Inflammatory macrophage treated with lipopolysaccharide for 1 hour (primary cell): ENCODE data around the gene BANF2.

ENCODE experiments used
- DNase-seq, 2 donors: peaks; one replicate each; pipeline ENCODE4 v3.0.0-alpha.2; 2020 to 2022

The BANF2 gene

GRCh38 chr20:17710379-17711266 lies 10.9 kb downstream of the BANF2 start:
- no peak for DNase-seq

DNA sequence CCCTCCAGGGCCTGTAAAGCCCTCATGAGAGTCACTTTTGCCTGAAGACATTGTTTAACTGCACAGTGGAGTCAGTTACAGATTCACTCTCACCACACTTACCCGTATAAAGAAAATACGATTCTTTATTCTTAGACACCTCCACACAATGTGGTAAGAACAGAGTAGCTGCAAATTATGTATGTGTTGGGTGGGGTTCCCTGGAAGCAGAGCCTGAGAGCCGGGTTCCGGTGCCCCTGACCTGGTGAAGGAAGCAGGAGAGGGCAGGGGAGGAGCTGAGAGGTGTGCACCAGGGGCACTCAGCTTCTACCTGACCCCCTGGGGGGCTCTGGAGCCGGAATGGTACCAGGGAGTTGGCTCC lies 11.5 kb downstream of the BANF2 start:
- DNase-seq, result no peak

GRCh38 chr20:17712201-17712600 lies 12.4 kb downstream of the BANF2 start:
- DNase-seq, result no peak

DNA sequence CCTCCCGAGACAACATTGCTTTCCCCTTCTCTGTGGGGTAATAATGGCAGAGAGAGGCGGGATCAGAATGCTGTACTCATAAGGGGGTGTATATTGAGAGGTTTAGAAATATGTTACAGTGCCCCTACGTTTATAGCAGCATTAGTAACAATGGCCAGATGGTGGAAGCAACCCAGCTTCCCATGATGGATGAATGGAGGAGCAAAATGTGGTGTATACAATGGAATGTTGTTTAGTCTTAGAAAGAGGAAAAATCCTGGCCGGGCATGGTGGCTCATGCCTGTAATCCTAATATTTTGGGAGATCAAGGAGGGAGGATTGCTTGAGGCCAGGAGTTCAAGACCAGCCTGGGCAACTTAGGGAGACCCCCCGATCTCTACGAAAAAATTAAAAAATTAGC lies 12.9 kb downstream of the BANF2 start:
- DNase-seq, result no peak

DNA sequence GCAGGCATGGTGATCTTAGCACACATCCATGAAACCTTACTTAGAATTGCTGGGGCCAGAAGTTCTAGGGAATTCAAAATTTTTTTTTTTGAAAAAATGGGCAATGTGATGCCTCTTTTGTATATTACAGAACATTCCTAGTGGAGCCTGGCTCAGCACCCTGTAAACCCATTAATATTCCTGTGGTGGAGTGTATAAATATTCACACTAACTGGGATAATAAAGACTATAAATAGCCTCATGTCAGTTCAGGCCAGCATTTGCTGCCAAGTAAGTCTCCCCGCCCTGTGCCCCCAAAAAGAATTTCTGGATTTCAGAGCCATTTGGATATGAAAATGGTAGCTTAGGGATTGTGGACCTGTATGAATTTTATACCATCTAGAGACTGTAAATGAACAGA lies 14.8 kb downstream of the BANF2 start:
- no peak for DNase-seq

DNA sequence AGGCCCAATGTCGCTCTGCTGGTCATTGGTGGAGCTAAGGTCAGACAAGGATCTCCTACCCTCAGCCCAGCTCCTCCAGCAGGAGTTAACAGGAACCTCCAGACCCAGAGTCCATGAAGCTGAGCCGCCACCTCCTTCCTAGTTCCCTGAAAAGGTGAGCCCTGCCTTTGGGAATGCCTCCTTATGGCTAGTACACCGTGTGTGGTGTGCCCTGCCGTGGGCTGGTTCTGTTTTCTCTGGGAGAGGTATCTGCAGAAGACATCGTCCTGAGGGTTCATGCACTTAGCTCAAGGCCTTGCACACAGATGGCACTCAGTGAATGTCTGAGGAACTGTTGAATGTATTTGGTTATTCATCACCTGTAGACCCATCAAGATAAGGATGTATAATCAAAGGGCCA lies 15.3 kb downstream of the BANF2 start:
- no peak for DNase-seq

DNA sequence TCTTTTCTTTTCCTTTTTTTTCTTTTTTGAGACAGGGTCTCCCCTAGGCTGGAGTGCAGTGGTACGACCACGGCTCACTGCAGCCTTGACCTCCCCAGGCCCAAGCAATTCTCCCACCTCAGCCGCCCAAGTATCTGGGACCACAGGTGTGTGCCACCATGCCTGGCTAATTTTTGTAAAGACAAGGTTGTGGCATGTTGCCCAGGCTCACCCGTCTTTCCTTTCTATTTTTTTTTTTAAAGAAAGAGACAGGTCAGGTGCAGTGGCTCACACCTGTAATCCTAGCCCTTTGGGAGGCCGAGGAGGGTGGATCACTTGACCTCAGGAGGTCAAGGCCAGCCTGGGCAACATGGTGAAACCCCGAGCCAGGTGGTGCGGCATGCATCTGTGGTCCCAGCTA lies 16.6 kb downstream of the BANF2 start:
- no peak for DNase-seq

- DNase-seq, result no peak
Measured at GRCh38 chr20:17720755-17721154, 21.0 kb downstream of the BANF2 start.

DNA sequence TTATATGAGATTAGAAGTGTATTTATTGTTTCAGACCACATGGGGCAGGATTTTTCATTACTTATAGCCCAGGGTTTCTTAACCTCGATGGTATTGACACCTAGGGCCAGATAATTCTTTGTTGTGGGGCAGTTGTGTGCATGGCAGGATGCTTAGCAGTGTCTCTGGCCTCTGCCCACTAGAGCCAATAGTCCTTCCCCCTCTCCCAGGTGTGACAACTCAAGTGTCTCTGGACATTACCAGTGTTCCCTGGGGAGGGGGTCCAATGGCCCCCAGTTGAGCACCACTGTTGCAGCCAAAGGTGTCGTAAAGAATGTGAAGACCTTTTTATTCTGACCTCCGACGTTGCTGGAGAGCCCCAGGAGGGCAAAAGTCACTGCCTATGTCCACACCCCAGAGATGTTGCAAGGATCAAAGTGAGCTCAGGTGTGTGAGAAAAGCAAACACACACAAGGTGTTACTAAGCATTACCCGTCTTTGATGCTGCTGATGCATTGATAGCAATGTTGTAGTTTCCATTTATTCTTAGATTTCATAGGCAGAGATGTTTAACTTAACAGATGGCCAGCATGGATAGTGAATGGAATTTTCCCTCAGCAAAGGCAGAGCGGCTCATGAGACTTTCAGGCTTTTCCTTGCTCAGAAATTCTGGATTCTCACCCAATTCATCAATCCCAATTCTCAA lies 22.2 kb downstream of the BANF2 start:
- DNase-seq, result peak in 1 of 2 donors; percentile 2

DNA sequence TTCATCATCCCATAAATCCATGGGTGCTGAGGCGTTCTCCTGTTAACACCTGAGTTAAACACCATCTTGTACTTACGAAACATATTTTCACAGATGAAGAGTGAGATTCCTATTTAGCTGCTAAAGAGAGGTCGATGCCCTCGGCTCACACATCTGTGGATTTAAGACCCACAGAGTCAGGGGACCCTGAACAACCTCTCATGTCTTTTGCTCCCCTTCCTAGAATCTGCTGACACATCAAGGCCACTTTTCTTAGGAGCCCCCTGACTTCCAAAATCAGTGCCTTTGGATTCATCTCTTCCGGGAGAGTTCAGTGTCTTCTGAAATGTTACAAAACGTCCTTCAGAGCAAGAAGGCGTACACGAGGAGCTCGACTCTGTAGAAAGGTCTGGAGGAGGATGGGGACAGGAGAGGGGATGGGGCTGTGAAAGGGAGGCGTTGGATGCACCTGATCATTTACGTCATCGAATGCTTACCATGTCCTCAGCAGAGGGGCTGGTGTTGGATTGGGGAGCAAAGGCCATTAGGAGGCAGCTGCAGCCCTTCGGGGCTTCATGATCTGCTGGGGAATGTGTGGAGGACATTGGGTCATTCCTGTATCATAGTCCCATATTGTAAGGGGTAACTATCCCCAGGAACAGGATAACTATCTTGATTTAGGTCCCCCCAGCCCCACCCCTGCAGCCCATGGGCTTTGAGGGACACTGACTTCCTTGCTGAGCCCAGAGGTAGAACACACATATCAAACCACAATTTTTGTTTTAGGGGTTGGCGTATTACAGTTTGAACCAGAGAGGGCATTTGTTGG lies 22.9 kb downstream of the BANF2 start:
- DNase-seq, result no peak

GRCh38 chr20:17723301-17723691 lies 23.5 kb downstream of the BANF2 start:
- no peak for DNase-seq

DNA sequence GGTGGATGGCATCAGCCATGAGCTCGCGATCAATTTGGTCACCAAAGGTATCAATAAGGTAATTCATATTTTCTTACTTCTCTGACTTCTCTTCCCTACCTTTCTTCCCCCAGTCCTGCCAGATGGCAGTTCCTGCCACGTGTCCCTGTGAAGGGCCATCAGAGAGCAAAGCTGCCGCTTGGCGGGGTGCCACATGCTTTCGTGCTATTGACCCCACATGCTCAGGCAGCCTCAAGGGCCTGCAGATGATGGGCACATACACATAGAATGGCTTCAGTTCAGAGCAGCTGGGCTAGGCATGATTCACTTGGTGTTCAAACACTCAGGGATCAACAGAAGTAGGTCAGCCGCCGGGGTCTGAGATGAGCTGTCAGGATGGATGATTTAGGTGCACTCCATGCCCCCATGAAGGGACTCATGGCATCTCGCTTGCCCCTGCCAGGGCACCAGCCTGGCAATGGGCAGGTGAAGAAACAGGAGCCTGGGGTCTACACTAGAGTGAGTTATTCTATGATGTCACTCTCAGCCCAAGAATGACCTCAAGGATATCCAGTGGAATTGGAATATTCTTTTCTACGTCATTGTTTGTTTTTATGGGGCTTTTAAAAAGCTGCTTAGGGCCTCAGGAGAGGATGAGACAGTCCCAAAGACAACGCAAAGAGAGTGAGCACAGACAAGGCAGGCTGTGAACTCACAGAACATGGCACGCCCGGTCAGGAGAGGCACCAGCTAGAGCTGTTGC lies 25.5 kb downstream of the BANF2 start:
- no peak for DNase-seq

- DNase-seq, result no peak
Measured at GRCh38 chr20:17726902-17727301, 27.1 kb downstream of the BANF2 start.

DNA sequence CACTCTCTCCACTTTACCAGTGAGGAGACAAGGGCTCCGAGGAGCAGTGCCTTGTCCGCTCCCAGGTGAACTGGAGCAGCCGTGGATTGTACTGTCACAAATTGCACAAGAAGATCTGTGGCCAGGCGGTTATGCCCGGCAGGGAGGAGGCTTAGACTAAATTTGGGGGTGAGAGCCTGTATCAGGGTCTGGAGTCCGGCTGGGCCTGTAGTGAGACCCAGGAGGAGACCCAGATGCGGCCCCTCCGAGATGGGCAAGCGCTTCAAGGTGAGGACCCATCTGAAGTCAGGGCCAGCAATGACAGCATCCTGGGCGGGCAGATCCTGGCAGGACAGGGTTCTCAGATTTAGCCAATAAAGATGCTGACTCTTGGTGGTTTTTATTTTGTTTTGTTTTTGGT lies 27.6 kb downstream of the BANF2 start:
- DNase-seq, result no peak

- DNase-seq, result no peak
Measured at GRCh38 chr20:17728074-17728473, 28.3 kb downstream of the BANF2 start.

DNA sequence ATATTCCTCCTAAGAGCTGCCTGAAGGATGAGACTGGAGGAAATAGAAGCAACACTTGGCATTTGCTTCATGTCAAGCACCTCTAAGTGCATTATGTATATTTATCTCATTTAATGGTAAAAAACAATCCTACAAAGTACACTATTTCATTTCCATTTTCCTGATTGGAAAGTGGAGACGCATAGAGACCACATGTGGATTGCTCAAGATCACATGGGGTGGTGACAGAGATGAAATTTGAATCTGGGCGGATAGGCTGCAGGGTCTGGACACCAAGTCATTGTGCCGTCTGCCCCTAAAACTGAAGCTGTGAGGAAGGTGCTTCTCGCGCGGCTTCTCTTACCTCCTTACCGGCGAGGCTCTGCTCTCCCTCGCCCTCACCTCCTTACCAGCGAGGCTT lies 30.3 kb downstream of the BANF2 start:
- no peak for DNase-seq

- no peak for DNase-seq
Measured at GRCh38 chr20:17731233-17731632, 31.5 kb downstream of the BANF2 start.

DNA sequence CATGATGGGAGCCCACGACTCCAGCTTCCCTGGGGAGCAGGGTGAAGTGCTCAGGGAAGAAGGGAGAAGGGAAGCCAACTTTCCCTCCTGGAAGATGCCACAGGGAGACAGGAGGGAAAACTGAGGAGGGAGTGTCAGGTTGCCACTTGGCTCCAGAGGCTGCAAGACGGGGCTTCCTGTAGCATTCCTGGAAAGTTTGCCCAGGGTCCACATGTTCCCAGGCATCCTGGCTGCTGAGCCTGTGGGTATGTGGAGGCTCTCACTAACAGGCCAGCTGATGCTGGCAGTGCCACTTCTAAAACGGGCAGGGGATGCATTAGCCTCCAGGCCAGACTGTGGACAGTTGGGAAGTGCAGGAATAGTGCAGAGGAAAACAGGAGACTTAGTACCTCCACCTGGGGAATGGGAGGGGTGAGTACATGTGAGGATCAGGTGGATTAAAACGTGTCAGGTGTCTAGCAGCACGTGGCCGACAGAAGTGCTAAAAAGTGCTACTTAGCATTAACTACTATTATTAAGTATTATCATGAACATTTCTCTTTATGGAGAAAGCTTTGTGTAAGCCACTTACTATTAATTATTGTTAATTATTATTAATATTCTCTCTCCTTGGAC lies 33.2 kb downstream of the BANF2 start:
- no peak for DNase-seq

DNA sequence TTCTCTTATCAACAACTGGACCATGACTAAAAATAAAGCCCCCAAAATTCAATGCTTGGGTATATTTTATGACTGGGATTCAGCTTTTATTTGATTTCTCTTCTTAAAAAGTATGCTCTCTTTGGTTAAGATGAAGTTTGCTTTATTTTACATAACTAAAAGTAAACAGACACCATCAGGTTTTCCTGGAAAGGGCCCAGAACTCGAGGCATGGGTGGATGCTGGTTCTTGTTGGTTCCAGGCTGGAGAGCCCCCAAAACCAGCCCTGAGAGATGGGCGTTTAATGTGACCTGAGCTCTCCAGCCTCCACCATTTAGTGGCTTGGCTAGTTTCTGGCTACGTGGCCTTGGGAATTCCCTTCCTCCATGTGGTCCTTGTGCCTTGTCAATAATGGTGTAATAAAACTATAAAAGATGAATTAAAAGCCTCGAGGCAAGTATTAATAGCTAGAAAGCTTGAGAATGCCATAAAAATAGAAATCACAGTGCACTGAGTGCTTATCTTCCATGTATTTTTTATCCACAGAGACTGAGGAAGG lies 34.1 kb downstream of the BANF2 start:
- DNase-seq, result no peak

GRCh38 chr20:17734374-17734773 lies 34.6 kb downstream of the BANF2 start:
- no peak for DNase-seq

DNA sequence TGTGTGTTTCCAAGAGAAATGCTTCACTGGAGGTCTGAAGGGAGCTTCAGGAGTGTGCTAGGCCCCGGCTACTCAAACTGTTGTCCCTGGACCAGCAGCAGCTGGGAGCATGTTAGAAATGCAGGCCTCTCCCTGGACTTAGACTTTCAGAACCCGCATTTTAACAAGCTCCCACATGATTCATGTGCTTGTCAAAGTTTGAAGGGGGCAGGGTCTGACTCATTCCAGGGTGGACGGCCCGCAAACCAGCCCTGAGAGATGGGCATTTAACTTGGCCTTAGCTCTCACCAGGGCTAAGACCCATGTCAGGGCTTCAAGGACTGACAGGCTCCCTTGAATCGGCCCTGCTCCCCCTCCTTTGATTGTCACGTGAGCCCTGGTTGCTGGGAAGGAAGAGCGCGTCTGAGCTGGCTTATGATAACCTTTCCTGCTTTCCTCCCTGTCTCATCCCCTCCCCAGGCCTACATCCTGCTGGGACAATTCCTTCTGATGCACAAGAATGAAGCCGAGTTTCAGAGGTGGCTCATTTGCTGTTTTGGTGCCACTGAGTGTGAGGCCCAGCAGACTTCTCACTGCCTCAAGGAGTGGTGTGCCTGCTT lies 35.5 kb downstream of the BANF2 start:
- DNase-seq, result no peak
